Endothelial cell of umbilical vein (primary cell): Measurements from ENCODE around the gene NKG7. TPM values are rescaled to one million over a fixed set of nuclear protein-coding genes. Genes with fewer than 3 reads are reported as not detected.

Experiments used
- BruUV-seq: library from RNA; stranded (reverse); fragments of 400-500 nt; replicated peaks from 2 replicates; lab custom pipeline; 2021; lab: Mats Ljungman, UMichigan
- CTCF ChIA-PET: fragments of 300-600, 350-600 bp; sonication (Branson Sonifier 250); formaldehyde crosslinking; loops from one replicate; lab custom pipeline; 2021; ENCODE audit warnings: antibody characterized with exemption, inconsistent platforms; lab: Charles Lee
- POLR2A ChIA-PET: fragments of 300-600, 350-600 bp; sonication (Branson Sonifier 250); formaldehyde crosslinking; loops from one replicate; lab custom pipeline; 2021; ENCODE audit warnings: antibody characterized with exemption, inconsistent platforms; lab: Charles Lee
- DNase-seq: peaks from one replicate; pipeline ENCODE4 v3.0.0-alpha.2; 2011; ENCODE audit warnings: low read depth, low spot score
- FAIRE-seq: peaks from 2 replicates; lab custom pipeline; 2011; peaks lifted over from hg19 to GRCh38; lab: Jason Lieb, UNC
- H2AFZ ChIP-seq: 2 replicates; pipeline ENCODE4 v1.6.0; 2012; ENCODE audit warnings: low read depth, low read length, control low read depth, inconsistent platforms
- H3K27ac ChIP-seq: 2 replicates; pipeline ENCODE4 v1.5.1; 2011; ENCODE audit warnings: low read depth, mild to moderate bottlenecking, control low read depth, low read length, moderate library complexity; ENCODE audit not compliant: insufficient read depth
- H3K27me3 ChIP-seq, 2 experiments: 2 replicates each; pipeline versions ENCODE4 v1.6.0 to v1.6.1; 2011; ENCODE audit warnings: low read length in 2 of 2, mixed read lengths in 1 of 2; ENCODE audit not compliant: control insufficient read depth in 2 of 2, insufficient read depth in 2 of 2
- H3K36me3 ChIP-seq, 2 experiments: 2 replicates in 1 of 2; 3 replicates in 1 of 2; pipeline ENCODE4 v1.5.1; 2011; ENCODE audit warnings: low read length in 2 of 2, mild to moderate bottlenecking in 1 of 2, moderate library complexity in 1 of 2; ENCODE audit not compliant: control insufficient read depth in 2 of 2, insufficient read depth in 2 of 2; ENCODE audit errors: extremely low read depth in 1 of 2
- H3K4me1 ChIP-seq: 3 replicates; pipeline ENCODE4 v1.5.1; 2011; ENCODE audit warnings: mild to moderate bottlenecking, low read length; ENCODE audit not compliant: control insufficient read depth, insufficient read depth; ENCODE audit errors: extremely low read depth
- H3K4me2 ChIP-seq: 2 replicates; pipeline ENCODE4 v1.6.1; 2011; ENCODE audit warnings: low read length, control low read depth, mixed read lengths; ENCODE audit not compliant: insufficient read depth
- H3K4me3 ChIP-seq, 3 experiments: fragments of 200-600 bp in 1 of 3; sonication (generic), shearing (Covaris generic) in 1 of 3; replicated peaks in 1 of 3; 2 replicates each; pipeline ENCODE4 v1.5.1; 2011 to 2016; ENCODE audit warnings: control low read depth in 3 of 3, low read length in 3 of 3, mild to moderate bottlenecking in 2 of 3, inconsistent platforms in 1 of 3, low read depth in 1 of 3, moderate library complexity in 1 of 3; ENCODE audit not compliant: insufficient read depth in 1 of 3
- H3K79me2 ChIP-seq: 2 replicates; pipeline ENCODE4 v1.6.0; 2012; ENCODE audit warnings: low read length, inconsistent platforms; ENCODE audit not compliant: control insufficient read depth, insufficient read depth
- H3K9ac ChIP-seq: replicated peaks from 2 replicates; pipeline ENCODE3; 2011; ENCODE audit warnings: low read length, control low read depth; ENCODE audit not compliant: insufficient read depth; ENCODE audit errors: extremely low read depth
- H3K9me1 ChIP-seq: replicated peaks from 3 replicates; pipeline ENCODE4 v1.6.0; 2011; ENCODE audit warnings: mild to moderate bottlenecking, low read length; ENCODE audit not compliant: control insufficient read depth, insufficient read depth; ENCODE audit errors: extremely low read depth
- H3K9me3 ChIP-seq: replicated peaks from 2 replicates; pipeline ENCODE4 v1.5.1; 2012; ENCODE audit warnings: low read length, inconsistent platforms; ENCODE audit not compliant: control insufficient read depth, insufficient read depth
- H4K20me1 ChIP-seq: replicated peaks from 2 replicates; pipeline ENCODE3; 2011; ENCODE audit warnings: mild to moderate bottlenecking, low read length; ENCODE audit not compliant: control insufficient read depth, insufficient read depth; ENCODE audit errors: extremely low read depth
- EZH2 ChIP-seq: IDR thresholded peaks from 2 replicates; pipeline ENCODE4 v1.6.1; 2012; ENCODE audit warnings: borderline replicate concordance, low read depth, mild to moderate bottlenecking, moderate library complexity, low read length, inconsistent platforms; ENCODE audit not compliant: severe bottlenecking
- JUN ChIP-seq: IDR thresholded peaks from 2 replicates; pipeline ENCODE4 v1.6.1; 2011; ENCODE audit warnings: borderline replicate concordance, low read depth; ENCODE audit not compliant: insufficient read length, insufficient read depth
- POLR2A ChIP-seq: IDR thresholded peaks from 2 replicates; pipeline ENCODE4 v1.6.1; 2012; ENCODE audit warnings: low read depth, mild to moderate bottlenecking, control low read depth, low read length
- POLR2AphosphoS5 ChIP-seq: IDR thresholded peaks from 2 replicates; pipeline ENCODE4 v1.6.1; 2012; ENCODE audit warnings: low read depth, mild to moderate bottlenecking, control low read depth, low read length, moderate library complexity; ENCODE audit not compliant: insufficient read depth
- dilution Hi-C: fragments of 300-500 bp; cut with MboI; formaldehyde crosslinking; loops from one replicate; pipeline ENCODE4 v1.15.0; 2019; ENCODE audit warnings: low sequenced_read_pairs; ENCODE audit not compliant: extremely low pct_ligation_motif_present
- intact Hi-C: fragments of 100-400 bp; cut with micrococcal nuclease; formaldehyde crosslinking; loops from one replicate; pipeline ENCODE4 v1.10.0; 2022
- polyA plus RNA-seq, 4 experiments: library from polyadenylated mRNA; depleted of rRNA in 3 of 4; stranded (reverse) in 3 of 4; unstranded in 1 of 4; fragments of >200 nt; gene quantifications; 2 replicates each; pipeline versions ENCODE4 v1.2.1 to v1.2.3, GENCODE V29; 2011 to 2012; ENCODE audit warnings: missing spikeins in 1 of 4
- total RNA-seq: library from RNA; stranded (reverse); gene quantifications from 2 replicates; pipeline ENCODE4 v1.2.3, GENCODE V29; 2021
- TF ChIP-seq, protein P1 (sequence below), 2 donors: IDR thresholded peaks; 1 replicate in 1 of 2; 2 replicates in 1 of 2; pipeline ENCODE4 v1.5.1; 2011; ENCODE audit warnings: low read length in 2 of 2, mild to moderate bottlenecking in 2 of 2, moderate library complexity in 2 of 2, control low read depth in 1 of 2, inconsistent platforms in 1 of 2, low read depth in 1 of 2; ENCODE audit not compliant: insufficient read depth in 1 of 2; ENCODE audit errors: extremely low read depth in 1 of 2

NKG7 gene
- total and polyA plus RNA-seq, 2 donors (not counting 3 experiments of a cell fraction or from before 2014, with no cell fraction given): not detected

DNA sequence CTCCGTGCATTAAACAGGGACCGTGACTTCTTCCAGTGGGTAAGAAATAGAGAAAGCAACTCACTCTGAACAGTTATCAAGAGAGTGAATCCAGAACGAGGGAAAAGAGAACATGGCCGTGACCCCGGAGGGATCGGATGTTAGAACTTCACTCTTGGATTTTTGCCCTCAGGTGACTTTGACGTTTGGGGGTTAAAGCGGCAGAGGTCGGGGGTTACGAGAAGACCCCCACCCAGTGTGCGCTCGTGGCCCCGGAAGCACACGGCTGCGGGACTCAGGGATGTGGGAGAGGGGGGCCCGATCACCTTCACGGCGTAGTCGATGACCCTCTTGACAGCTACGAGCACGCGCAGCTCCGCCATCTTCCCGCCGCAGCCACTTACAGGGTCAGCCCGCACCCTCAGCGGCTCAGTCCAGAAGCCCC lies 6.5 kb downstream of the NKG7 start, which contains the start of gene ETFB:
TSS of gene ETFB (minus strand) at position 424 of the 424 bp plus-strand sequence. CDS start at position 362, 62 bp downstream.
- no peak for FAIRE-seq

DNA sequence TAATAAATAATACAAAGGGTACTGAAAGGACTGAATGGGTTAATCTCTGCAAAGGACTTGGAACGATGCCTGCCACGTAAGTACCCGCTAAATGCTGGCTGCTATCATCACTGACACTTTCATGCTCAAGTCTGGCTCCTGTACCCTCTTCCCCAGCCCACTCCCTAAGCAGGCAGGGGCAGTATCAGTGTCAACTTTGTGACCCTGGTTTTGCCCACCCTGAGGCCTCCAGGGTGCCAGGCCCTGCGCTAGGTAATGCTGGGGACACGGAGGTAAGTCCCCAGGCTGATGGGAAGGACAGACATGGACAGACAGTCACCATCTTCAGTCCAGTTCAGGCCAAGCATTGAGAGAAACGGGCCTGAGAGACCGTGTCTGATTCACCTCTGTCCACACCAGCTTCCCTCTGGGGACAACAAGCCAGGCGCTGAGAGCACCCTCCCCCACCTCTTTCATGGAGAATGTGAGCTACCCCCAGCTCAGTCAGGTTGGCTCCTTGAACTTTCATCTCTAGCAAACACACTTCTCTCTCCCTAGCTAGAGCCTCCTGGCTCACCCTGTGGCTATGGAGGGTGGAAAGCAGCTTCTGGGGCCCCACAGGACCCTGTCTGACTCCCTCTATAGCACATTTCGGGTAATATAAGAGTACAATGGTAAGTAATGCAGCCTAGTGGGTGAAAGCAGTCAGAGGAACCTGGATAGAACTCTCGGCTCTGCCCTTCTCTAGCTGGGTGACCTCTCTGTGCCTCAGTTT lies 7.1 kb downstream of the NKG7 start:
- TF ChIP-seq, protein P1, sequence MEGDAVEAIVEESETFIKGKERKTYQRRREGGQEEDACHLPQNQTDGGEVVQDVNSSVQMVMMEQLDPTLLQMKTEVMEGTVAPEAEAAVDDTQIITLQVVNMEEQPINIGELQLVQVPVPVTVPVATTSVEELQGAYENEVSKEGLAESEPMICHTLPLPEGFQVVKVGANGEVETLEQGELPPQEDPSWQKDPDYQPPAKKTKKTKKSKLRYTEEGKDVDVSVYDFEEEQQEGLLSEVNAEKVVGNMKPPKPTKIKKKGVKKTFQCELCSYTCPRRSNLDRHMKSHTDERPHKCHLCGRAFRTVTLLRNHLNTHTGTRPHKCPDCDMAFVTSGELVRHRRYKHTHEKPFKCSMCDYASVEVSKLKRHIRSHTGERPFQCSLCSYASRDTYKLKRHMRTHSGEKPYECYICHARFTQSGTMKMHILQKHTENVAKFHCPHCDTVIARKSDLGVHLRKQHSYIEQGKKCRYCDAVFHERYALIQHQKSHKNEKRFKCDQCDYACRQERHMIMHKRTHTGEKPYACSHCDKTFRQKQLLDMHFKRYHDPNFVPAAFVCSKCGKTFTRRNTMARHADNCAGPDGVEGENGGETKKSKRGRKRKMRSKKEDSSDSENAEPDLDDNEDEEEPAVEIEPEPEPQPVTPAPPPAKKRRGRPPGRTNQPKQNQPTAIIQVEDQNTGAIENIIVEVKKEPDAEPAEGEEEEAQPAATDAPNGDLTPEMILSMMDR (IDR thresholded peaks at IDR 0.05; ENCODE audit: extremely low read depth in 1 of 2, insufficient read depth in 1 of 2, low read depth in 1 of 2, low read length in 2 of 2): peak in 1 of 2 donors; percentile 3
- TF ChIP-seq EZH2: no peak
- ChIA-PET POLR2A (interaction anchor here (0.6 to 1.7 kb wide), 3 partner anchors 23 to 291 kb away, joined by 3 to 4 read pairs (median 4); partner anchors contain the start of gene VSIG10L), CTCF (interaction anchor here (0.9 to 3.6 kb wide), 7 partner anchors 23 to 296 kb away, joined by 3 to 27 read pairs (median 4); partner anchors contain the start of gene VSIG10L)
- Histone ChIP-seq H3K27ac (peak overlapping the region; percentile 75), H3K4me2 (peak overlapping the region; percentile 96), H3K9ac (peak overlapping the region; percentile 89), H3K9me1 (no peaks in the 10 kb centered on the region), H3K4me3 (peak overlapping the region; percentile 74 to 87 (median 87)), H3K4me1 (peaks cover 18% of the 10 kb centered on the region), H3K36me3 (no peaks in the 10 kb centered on the region), H3K79me2 (peaks cover 5% of the 10 kb centered on the region), H3K9me3 (no peaks in the 10 kb centered on the region), H4K20me1 (no peaks in the 10 kb centered on the region), H2AFZ (peak overlapping the region; percentile 75), H3K27me3 (no peaks in the 10 kb centered on the region)
- DNase-seq (peak; percentile 42), FAIRE-seq (peak; percentile 42)
- BruUV-seq: no TSS peak
- intact Hi-C loops (loop anchor here (5.0 kb wide), 1 partner anchor 38 kb away; no protein-coding TSS in a partner anchor), dilution Hi-C loops (no loop called here)

More for the DNA sequence above, 6.5 kb downstream of the NKG7 start, which contains the start of gene ETFB:
- peaks cover 18% of the 10 kb centered on the region for H3K4me1 ChIP-seq
- H3K79me2 ChIP-seq: peaks cover 5% of the 10 kb centered on the region
- no peak for DNase-seq
- POLR2A ChIA-PET: interaction anchor here (0.6 to 1.7 kb wide), 3 partner anchors 24 to 291 kb away, joined by 3 to 4 read pairs (median 4); partner anchors contain the start of gene VSIG10L
- CTCF ChIA-PET: interaction anchor here (0.9 to 3.6 kb wide), 7 partner anchors 24 to 295 kb away, joined by 3 to 27 read pairs (median 4); partner anchors contain the start of gene VSIG10L
- peak within 1 kb of the TSS; percentile 74 to 87 (median 87) for H3K4me3 ChIP-seq
- H3K27ac ChIP-seq: peak within 1 kb of the TSS; percentile 75
- peak within 1 kb of the TSS; percentile 89 for H3K9ac ChIP-seq
- peak within 1 kb of the TSS; percentile 96 for H3K4me2 ChIP-seq
- H3K9me1 ChIP-seq: no peaks in the 10 kb centered on the region
- no peaks in the 10 kb centered on the region for H3K36me3 ChIP-seq
- H3K27me3 ChIP-seq: no peaks in the 10 kb centered on the region
- peak within 1 kb of the TSS; percentile 75 for H2AFZ ChIP-seq
- dilution Hi-C loops (no loop called here), intact Hi-C loops (loop anchor here (2.0 to 5.0 kb wide), 2 partner anchors 39 to 257 kb away; partner anchors contain the start of gene CTU1)
- no peaks in the 10 kb centered on the region for H4K20me1 ChIP-seq
- TF ChIP-seq POLR2AphosphoS5 (peak; percentile 33), POLR2A (no peak), JUN (no peak)
- TSS peak; percentile 75 for BruUV-seq
- no peaks in the 10 kb centered on the region for H3K9me3 ChIP-seq
